ENCODE measurements around the gene FBXO41. TPM values are rescaled to one million over a fixed set of nuclear protein-coding genes. Genes with fewer than 3 reads are reported as not detected.

Gene FBXO41
- total and polyA plus RNA-seq, 10 of the 15 experiments (the other 5 are each of a cell fraction or from before 2014, with no cell fraction given) = 1.9 to 38.9 (median 11.3) TPM

- Histone ChIP-seq H3K4me2 (ENCODE audit: control insufficient read depth, insufficient read depth) (no peak overlapping the region), H3K79me2 (ENCODE audit: control insufficient read depth, insufficient read depth, low read length) (no peaks in the 10 kb centered on the region), H3K27ac (ENCODE audit: control insufficient read depth, insufficient read depth) (no peak overlapping the region), H3K9ac (ENCODE audit: control insufficient read depth, insufficient read depth, low read length) (no peak overlapping the region), H3K9me3 (replicated peaks; ENCODE audit: control insufficient read depth, insufficient read depth, low read length) (no peaks in the 10 kb centered on the region; the same call in 2 of the 3 replicates), H3K36me3 (ENCODE audit: control insufficient read depth in 2 of 2, insufficient read depth in 2 of 2, low read length in 1 of 2) (no peaks in the 10 kb centered on the region), H4K20me1 (ENCODE audit: control insufficient read depth, insufficient read depth) (peaks cover 4% of the 10 kb centered on the region; the same call in 1 of the 2 replicates), H3K27me3 (replicated peaks in 1 of 2; ENCODE audit: control insufficient read depth in 2 of 2, insufficient read depth in 2 of 2, low read length in 1 of 2) (peaks cover 13 to 18% of the 10 kb centered on the region in 2 experiments), H3K4me1 (ENCODE audit: control insufficient read depth, insufficient read depth, low read length) (peaks cover 9% of the 10 kb centered on the region), H3K4me3 (no peak overlapping the region), H2AFZ (ENCODE audit: control insufficient read depth, low read depth, low read length) (no peak overlapping the region)
- BruUV-seq (replicated peaks) = no TSS peak
- peak; percentile 71 for FAIRE-seq
- peak; percentile 57 for ATAC-seq
- no peak for DNase-seq (ENCODE audit: low read depth, low spot score)
- ChIA-PET RAD21 (ENCODE audit: unreplicated experiment) (interaction anchor here (0.9 to 3.4 kb wide), 7 partner anchors 9 to 113 kb away, joined by 3 to 21 read pairs (median 4); partner anchors contain the start of genes CCT7 and PRADC1), POLR2A (interaction anchor here (1.6 to 1.8 kb wide), 3 partner anchors 52 to 77 kb away, joined by 4 read pairs; partner anchors contain the start of gene PRADC1), CTCF (interaction anchor here (0.6 to 6.4 kb wide), 26 partner anchors 9 to 655 kb away, joined by 3 to 99 read pairs (median 6); partner anchors contain the start of genes ALMS1, CCT7, PRADC1 and SMYD5), SMC1A (ENCODE audit: uncharacterized antibody, unreplicated experiment) (interaction anchor here (0.9 to 5.6 kb wide), 13 partner anchors 13 to 113 kb away, joined by 3 to 39 read pairs (median 5); partner anchors contain the start of genes CCT7, PRADC1 and SMYD5)
- in situ Hi-C loops (cut with MboI) = no loop called here
- intact Hi-C loops (cut with micrococcal nuclease; ENCODE audit: unreplicated experiment) = loop anchor here (2.0 kb wide), 1 partner anchor 33 kb away; no protein-coding TSS in a partner anchor
- 28% methylated on average over 6 of the region's 6 CpGs for WGBS (ENCODE audit: insufficient coverage, insufficient replicate concordance, low lambda C conversion rate, missing lambda C conversion rate)
- TF ChIP-seq BMI1 (IDR thresholded peaks at IDR 0.05; ENCODE audit: borderline replicate concordance) (no peak), CUX1 (IDR thresholded peaks at IDR 0.05; ENCODE audit: insufficient replicate concordance, low read depth, low read length) (no peak), ZNF592 (IDR thresholded peaks at IDR 0.05) (no peak), SP1 (IDR thresholded peaks at IDR 0.05; ENCODE audit: low read depth, low read length) (no peak), RAD21 (IDR thresholded peaks at IDR 0.05; ENCODE audit: insufficient read depth, low read depth, low read length) (peak; percentile 67), JUND (IDR thresholded peaks at IDR 0.05; ENCODE audit: low read depth, low read length) (no peak), SIX5 (IDR thresholded peaks at IDR 0.05; ENCODE audit: low read depth, low read length, severe bottlenecking) (no peak), GABPA (IDR thresholded peaks at IDR 0.05; ENCODE audit: low read depth) (no peak), BHLHE40 (IDR thresholded peaks at IDR 0.05; ENCODE audit: borderline replicate concordance in 1 of 2, low read depth in 2 of 2, low read length in 1 of 2) (0 out of 4 replicates have a peak, but pooled peaks of 1 of the 2 experiments have one; percentile 9), TBL1XR1 (IDR thresholded peaks at IDR 0.05; ENCODE audit: low read depth, low read length) (no peak), EED (IDR thresholded peaks at IDR 0.05; ENCODE audit: low read depth) (no peak)
These were observed 6.0 kb upstream of the FBXO41 start for GRCh38 chr2:73290049-73290839.

Data from GM12878 (cell line).